ENCODE data around the gene PLCB4.

The PLCB4 gene

GRCh38 chr20:9108260-9108659, 39.4 kb downstream of the PLCB4 start:
- no peaks in the 10 kb centered on the region for H3K27me3 ChIP-seq (ENCODE audit: insufficient read depth, poor library complexity, severe bottlenecking)
- DNase-seq (ENCODE audit: low read depth in 1 of 2, low spot score in 1 of 2) = no peak
- no peak overlapping the region for H3K27ac ChIP-seq (replicated peaks)
- H3K4me3 ChIP-seq (replicated peaks; ENCODE audit: insufficient read depth, low read length) = no peak overlapping the region
- no peak for TF ChIP-seq REST (IDR thresholded peaks at IDR 0.05; ENCODE audit: insufficient replicate concordance, low read depth)
- no peak for TF ChIP-seq GABPA (IDR thresholded peaks at IDR 0.05; ENCODE audit: low read depth)
- TF ChIP-seq CTCF (IDR thresholded peaks at IDR 0.05; ENCODE audit: insufficient read depth, low read length) = no peak
- TF ChIP-seq POLR2AphosphoS5 (IDR thresholded peaks at IDR 0.05; ENCODE audit: low read depth) = no peak
- no peak for TF ChIP-seq SPI1 (IDR thresholded peaks at IDR 0.05; ENCODE audit: borderline replicate concordance, low read depth)

- H3K4me3 ChIP-seq (replicated peaks; ENCODE audit: insufficient read depth, low read length) = no peak overlapping the region
- no peak overlapping the region for H3K27ac ChIP-seq (replicated peaks)
- no peaks in the 10 kb centered on the region for H3K27me3 ChIP-seq (ENCODE audit: insufficient read depth, poor library complexity, severe bottlenecking)
- no peak for DNase-seq (ENCODE audit: low read depth in 1 of 2, low spot score in 1 of 2)
- TF ChIP-seq GABPA (IDR thresholded peaks at IDR 0.05; ENCODE audit: low read depth) = no peak
- TF ChIP-seq POLR2AphosphoS5 (IDR thresholded peaks at IDR 0.05; ENCODE audit: low read depth) = no peak
- TF ChIP-seq CTCF (IDR thresholded peaks at IDR 0.05; ENCODE audit: insufficient read depth, low read length) = no peak
- no peak for TF ChIP-seq REST (IDR thresholded peaks at IDR 0.05; ENCODE audit: insufficient replicate concordance, low read depth)
- TF ChIP-seq SPI1 (IDR thresholded peaks at IDR 0.05; ENCODE audit: borderline replicate concordance, low read depth) = no peak
Measured at GRCh38 chr20:9109566-9109965, 40.7 kb downstream of the PLCB4 start.

GRCh38 chr20:9110365-9110764, 41.5 kb downstream of the PLCB4 start:
- no peaks in the 10 kb centered on the region for H3K27me3 ChIP-seq (ENCODE audit: insufficient read depth, poor library complexity, severe bottlenecking)
- H3K4me3 ChIP-seq (replicated peaks; ENCODE audit: insufficient read depth, low read length) = no peak overlapping the region
- DNase-seq (ENCODE audit: low read depth in 1 of 2, low spot score in 1 of 2) = no peak
- no peak for TF ChIP-seq SPI1 (IDR thresholded peaks at IDR 0.05; ENCODE audit: borderline replicate concordance, low read depth)
- TF ChIP-seq GABPA (IDR thresholded peaks at IDR 0.05; ENCODE audit: low read depth) = no peak
- no peak for TF ChIP-seq REST (IDR thresholded peaks at IDR 0.05; ENCODE audit: insufficient replicate concordance, low read depth)
- no peak for TF ChIP-seq POLR2AphosphoS5 (IDR thresholded peaks at IDR 0.05; ENCODE audit: low read depth)
- no peak for TF ChIP-seq CTCF (IDR thresholded peaks at IDR 0.05; ENCODE audit: insufficient read depth, low read length)
- H3K27ac ChIP-seq (replicated peaks) = no peak overlapping the region
